ENCODE results near the gene PSMB10.

The PSMB10 gene

GRCh38 chr16:67936124-67936879, at the start of gene PSMB10 (continued):
- TF ChIP-seq ZNF571 (tag by site-specific recombination; IDR thresholded peaks at IDR 0.05) (no peak), ZFP3 (tag by site-specific recombination; IDR thresholded peaks at IDR 0.05; ENCODE audit: low read depth) (no peak), ZNF184 (tag by site-specific recombination; IDR thresholded peaks at IDR 0.05) (no peak), ZNF112 (tag by site-specific recombination; IDR thresholded peaks at IDR 0.05) (no peak), ZNF37A (tag by site-specific recombination; IDR thresholded peaks at IDR 0.05) (no peak), ZBTB26 (tag by site-specific recombination; optimal IDR thresholded peaks at IDR 0.05) (peak; percentile 45), ZBTB17 (tag by site-specific recombination; IDR thresholded peaks at IDR 0.05) (peak; percentile 95), ZNF707 (tag by site-specific recombination; IDR thresholded peaks at IDR 0.05) (no peak), RBAK (tag by site-specific recombination; IDR thresholded peaks at IDR 0.05) (no peak), ZNF341 (tag by site-specific recombination; IDR thresholded peaks at IDR 0.05; ENCODE audit: low read depth) (peak; percentile 42), ZFHX2 (tag by site-specific recombination; conservative IDR thresholded peaks at IDR 0.05) (peak; percentile 20; the same call in 1 of the 2 replicates), ZBTB8A (tag by site-specific recombination; IDR thresholded peaks at IDR 0.05) (no peak), ZNF704 (tag by site-specific recombination; IDR thresholded peaks at IDR 0.05) (no peak), ZNF664 (tag by site-specific recombination; IDR thresholded peaks at IDR 0.05) (no peak), HOXA7 (CRISPR knock-in tag; IDR thresholded peaks at IDR 0.05; ENCODE audit: borderline replicate concordance) (no peak), ZNF404 (tag by site-specific recombination; IDR thresholded peaks at IDR 0.05) (no peak), GLIS1 (tag by site-specific recombination; IDR thresholded peaks at IDR 0.05) (no peak), YY1 (tag by site-specific recombination; IDR thresholded peaks at IDR 0.05) (no peak), ZNF239 (tag by site-specific recombination; IDR thresholded peaks at IDR 0.05) (no peak), ZNF654 (tag by site-specific recombination; IDR thresholded peaks at IDR 0.05; ENCODE audit: low read depth) (no peak), SALL2 (tag by site-specific recombination; IDR thresholded peaks at IDR 0.05; ENCODE audit: borderline replicate concordance) (no peak), ZNF785 (tag by site-specific recombination; IDR thresholded peaks at IDR 0.05) (no peak), ZNF76 (tag by site-specific recombination; IDR thresholded peaks at IDR 0.05; ENCODE audit: borderline replicate concordance, low read depth) (peak; percentile 6; the same call in 1 of the 2 replicates), ZNF292 (tag by site-specific recombination; IDR thresholded peaks at IDR 0.05; ENCODE audit: borderline replicate concordance, low read depth) (no peak), ZNF626 (tag by site-specific recombination; IDR thresholded peaks at IDR 0.05) (no peak), ZNF791 (tag by site-specific recombination; IDR thresholded peaks at IDR 0.05) (no peak), ZSCAN16 (tag by site-specific recombination; IDR thresholded peaks at IDR 0.05) (no peak), HOXD13 (CRISPR knock-in tag; IDR thresholded peaks at IDR 0.05; ENCODE audit: borderline replicate concordance) (no peak), ZNF701 (tag by site-specific recombination; IDR thresholded peaks at IDR 0.05) (no peak), PRDM6 (tag by site-specific recombination; IDR thresholded peaks at IDR 0.05) (no peak), ZFP37 (tag by site-specific recombination; IDR thresholded peaks at IDR 0.05) (no peak), ZNF776 (tag by site-specific recombination; IDR thresholded peaks at IDR 0.05; ENCODE audit: borderline replicate concordance) (no peak), IKZF3 (tag by site-specific recombination; IDR thresholded peaks at IDR 0.05) (no peak), KLF9 (tag by site-specific recombination; IDR thresholded peaks at IDR 0.05; ENCODE audit: low read depth) (no peak), ZIC2 (tag by site-specific recombination; IDR thresholded peaks at IDR 0.05) (no peak), BCL11A (tag by site-specific recombination; IDR thresholded peaks at IDR 0.05; ENCODE audit: low read depth) (no peak), ZNF510 (tag by site-specific recombination; IDR thresholded peaks at IDR 0.05; ENCODE audit: insufficient replicate concordance) (no peak), ZNF548 (tag by site-specific recombination; IDR thresholded peaks at IDR 0.05) (no peak)
